ENCODE measurements around the gene ROCK2.

DNA sequence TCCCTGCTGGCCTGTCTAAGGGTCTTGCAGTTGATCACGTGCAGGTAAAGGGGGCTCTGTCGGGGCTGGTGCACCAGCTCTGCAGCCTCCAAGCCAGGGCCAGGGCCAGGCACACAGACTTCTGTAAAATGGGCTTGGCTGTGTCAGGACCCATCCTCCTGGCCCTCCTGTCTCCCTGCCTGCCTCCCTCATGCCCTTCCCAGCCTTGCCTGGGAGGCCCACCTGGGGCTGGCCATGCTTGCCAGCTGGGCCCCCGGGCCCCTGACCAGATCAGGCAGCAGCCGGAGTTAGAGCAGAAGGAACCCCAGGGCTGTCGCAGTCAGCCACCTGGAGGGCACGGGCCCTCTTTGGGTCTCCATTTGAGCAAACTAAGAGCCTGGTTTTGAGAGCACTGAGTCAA lies 187.1 kb downstream of the ROCK2 start:
- TF ChIP-seq POLR2A (IDR thresholded peaks at IDR 0.05) = no peak
- no peak for TF ChIP-seq EP300 (IDR thresholded peaks at IDR 0.05)

Data from sigmoid colon (tissue), 4 donors.